ENCODE data around the gene RNU11.

- TF ChIP-seq USF2 (CRISPR knock-in tag; IDR thresholded peaks at IDR 0.05) (no peak), ZNF281 (CRISPR knock-in tag; IDR thresholded peaks at IDR 0.05) (no peak), AR (CRISPR knock-in tag; IDR thresholded peaks at IDR 0.05) (no peak), USF1 (CRISPR knock-in tag; IDR thresholded peaks at IDR 0.05) (no peak)
These were observed 46.7 kb upstream of the RNU11 start for GRCh38 chr1:28601696-28602095.
